Activated B cell treated with CpG ODN at 0.5 μM for 24 hours (primary cell): Measurements from ENCODE around the gene ZCWPW1. TPM values are rescaled to one million over a fixed set of nuclear protein-coding genes. Genes with fewer than 3 reads are reported as not detected.

Source experiments
- ATAC-seq: fragments of 200-7000 bp; cut with Tn5 transposase; one replicate; pipeline ENCODE4 v1.10.0; 2021; ENCODE audit warnings: low read depth, mild to moderate bottlenecking, moderate library complexity
- CTCF ChIA-PET: fragments of 350-600 bp; sonication (Branson Sonifier 250); formaldehyde crosslinking; loops from one replicate; lab custom pipeline; 2021; ENCODE audit warnings: antibody characterized with exemption; lab: Charles Lee
- POLR2A ChIA-PET: fragments of 350-600 bp; sonication (Branson Sonifier 250); formaldehyde crosslinking; loops from one replicate; lab custom pipeline; 2021; ENCODE audit warnings: antibody characterized with exemption; lab: Charles Lee
- DNase-seq: peaks from one replicate; pipeline ENCODE4 v3.0.0; 2022
- H3K27ac Mint-ChIP-seq: one replicate; pipeline ENCODE4 v1.8.0; 2020; ENCODE audit warnings: mixed read lengths
- H3K27me3 Mint-ChIP-seq: one replicate; pipeline ENCODE4 v1.8.0; 2021; ENCODE audit warnings: mixed read lengths
- H3K36me3 Mint-ChIP-seq: one replicate; pipeline ENCODE4 v1.8.0; 2021; ENCODE audit warnings: low read depth, mixed read lengths
- H3K4me1 Mint-ChIP-seq: one replicate; pipeline ENCODE4 v1.8.0; 2021; ENCODE audit warnings: mixed read lengths
- H3K4me3 Mint-ChIP-seq: one replicate; pipeline ENCODE4 v1.8.0; 2020; ENCODE audit warnings: mild to moderate bottlenecking, mixed read lengths
- H3K9me3 Mint-ChIP-seq: one replicate; pipeline ENCODE4 v1.8.0; 2020; ENCODE audit warnings: mixed read lengths
- CTCF ChIP-seq: fragments of 200-600 bp; IDR thresholded peaks from one replicate; pipeline ENCODE4 v1.8.0; 2022; ENCODE audit warnings: antibody characterized with exemption, mild to moderate bottlenecking
- intact Hi-C: fragments of 100-400 bp; cut with micrococcal nuclease; formaldehyde crosslinking; loops from one replicate; pipeline ENCODE4 v1.15.1; 2024
- total RNA-seq: library from RNA; stranded (reverse); gene quantifications from 2 replicates; pipeline ENCODE4 v1.2.3, GENCODE V29; 2022

The ZCWPW1 gene
- total RNA-seq, 1 donor from 2014 or later: 10.8 TPM

- Mint-ChIP-seq H3K4me1 (peaks cover 37% of the 10 kb centered on the region), H3K9me3 (no peaks in the 10 kb centered on the region), H3K4me3 (no peak overlapping the region), H3K27ac (no peak overlapping the region), H3K36me3 (peaks cover 49% of the 10 kb centered on the region), H3K27me3 (no peaks in the 10 kb centered on the region)
- ChIA-PET CTCF (interaction anchor here (0.8 to 3.9 kb wide), 5 partner anchors 12 to 254 kb away, joined by 3 to 33 read pairs (median 11); partner anchors contain the start of gene FBXO24), POLR2A (interaction anchor here (0.5 to 0.8 kb wide), 2 partner anchors 75 to 86 kb away, joined by 3 to 5 read pairs; no protein-coding TSS in a partner anchor)
- ATAC-seq (no peak), DNase-seq (no peak)
- TF ChIP-seq CTCF: no peak
- intact Hi-C loops: no loop called here
These were observed 42.5 kb upstream of the ZCWPW1 start for GRCh38 chr7:100471021-100471420.

- Mint-ChIP-seq H3K27ac (peak overlapping the region; percentile 46), H3K27me3 (no peaks in the 10 kb centered on the region), H3K9me3 (no peaks in the 10 kb centered on the region), H3K36me3 (peaks cover 47% of the 10 kb centered on the region), H3K4me3 (no peak overlapping the region), H3K4me1 (peaks cover 24% of the 10 kb centered on the region)
- no peak for TF ChIP-seq CTCF
- intact Hi-C loops: loop anchor here (1.0 to 2.0 kb wide), 6 partner anchors 10 to 383 kb away; partner anchors contain the start of genes NYAP1, SLC12A9 and TSC22D4
- ChIA-PET CTCF (interaction anchor here (0.7 to 3.9 kb wide), 11 partner anchors 9 to 236 kb away, joined by 3 to 33 read pairs (median 4); partner anchors contain the start of genes POP7 and TSC22D4), POLR2A (interaction anchor here (0.7 to 1.2 kb wide), 2 partner anchors 10 to 40 kb away, joined by 3 read pairs; partner anchors contain the start of gene ZCWPW1)
- ATAC-seq: peak; percentile 91
- DNase-seq: peak; percentile 81
These were observed 40.9 kb upstream of the ZCWPW1 start for GRCh38 chr7:100469227-100470044.

DNA sequence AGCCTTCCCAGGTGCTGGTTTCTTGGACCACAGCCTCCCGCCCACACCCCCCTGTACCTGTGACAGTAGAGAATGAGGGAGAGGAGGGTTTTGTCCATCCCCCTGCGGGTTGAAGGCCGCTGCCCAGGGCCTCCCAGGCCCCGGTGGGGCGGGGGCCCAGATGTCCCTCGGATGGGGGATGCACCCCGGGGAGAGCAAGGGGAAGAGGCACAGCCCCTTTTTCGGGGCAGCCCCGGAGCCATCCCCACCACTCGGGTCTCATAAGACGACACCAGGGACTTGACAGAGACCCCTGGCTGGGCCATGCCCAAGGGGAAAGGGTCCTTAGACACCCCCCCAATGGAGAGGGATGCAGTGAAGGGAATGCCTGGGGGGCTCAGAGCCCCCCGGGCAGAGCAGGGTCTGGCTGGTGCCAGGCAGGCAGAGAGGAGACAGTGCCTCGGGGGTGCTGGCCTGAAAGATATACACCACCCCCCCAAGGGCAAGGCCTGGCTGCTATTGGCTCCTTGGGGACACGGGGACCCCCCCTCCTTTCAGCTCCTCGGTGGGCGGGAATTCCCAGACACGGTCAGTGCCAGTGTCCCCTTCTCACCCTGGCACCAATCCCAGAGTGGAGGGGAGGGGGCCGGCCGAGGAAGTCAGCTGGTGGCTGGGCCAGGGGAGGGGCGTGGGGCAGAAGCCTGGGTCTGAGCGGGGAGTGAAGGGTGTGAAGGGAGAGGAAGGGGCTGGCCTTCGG, 39.3 kb upstream of the ZCWPW1 start:
- H3K4me1 Mint-ChIP-seq: peaks cover 9% of the 10 kb centered on the region
- ChIA-PET CTCF (interaction anchor here (1.7 to 3.9 kb wide), 2 partner anchors 15 to 92 kb away, joined by 8 to 33 read pairs; no protein-coding TSS in a partner anchor), POLR2A (interaction anchor here (1.4 kb wide), 1 partner anchor 12 kb away, joined by 4 read pairs; no protein-coding TSS in a partner anchor)
- DNase-seq (no peak), ATAC-seq (no peak)
- no peak for TF ChIP-seq CTCF
- H3K36me3 Mint-ChIP-seq: peaks cover 41% of the 10 kb centered on the region
- no peaks in the 10 kb centered on the region for H3K27me3 Mint-ChIP-seq
- H3K27ac Mint-ChIP-seq: no peak overlapping the region
- H3K9me3 Mint-ChIP-seq: no peaks in the 10 kb centered on the region
- intact Hi-C loops: loop anchor here (2.0 kb wide), 2 partner anchors 225 to 385 kb away; partner anchors contain the start of gene SLC12A9
- no peak overlapping the region for H3K4me3 Mint-ChIP-seq

DNA sequence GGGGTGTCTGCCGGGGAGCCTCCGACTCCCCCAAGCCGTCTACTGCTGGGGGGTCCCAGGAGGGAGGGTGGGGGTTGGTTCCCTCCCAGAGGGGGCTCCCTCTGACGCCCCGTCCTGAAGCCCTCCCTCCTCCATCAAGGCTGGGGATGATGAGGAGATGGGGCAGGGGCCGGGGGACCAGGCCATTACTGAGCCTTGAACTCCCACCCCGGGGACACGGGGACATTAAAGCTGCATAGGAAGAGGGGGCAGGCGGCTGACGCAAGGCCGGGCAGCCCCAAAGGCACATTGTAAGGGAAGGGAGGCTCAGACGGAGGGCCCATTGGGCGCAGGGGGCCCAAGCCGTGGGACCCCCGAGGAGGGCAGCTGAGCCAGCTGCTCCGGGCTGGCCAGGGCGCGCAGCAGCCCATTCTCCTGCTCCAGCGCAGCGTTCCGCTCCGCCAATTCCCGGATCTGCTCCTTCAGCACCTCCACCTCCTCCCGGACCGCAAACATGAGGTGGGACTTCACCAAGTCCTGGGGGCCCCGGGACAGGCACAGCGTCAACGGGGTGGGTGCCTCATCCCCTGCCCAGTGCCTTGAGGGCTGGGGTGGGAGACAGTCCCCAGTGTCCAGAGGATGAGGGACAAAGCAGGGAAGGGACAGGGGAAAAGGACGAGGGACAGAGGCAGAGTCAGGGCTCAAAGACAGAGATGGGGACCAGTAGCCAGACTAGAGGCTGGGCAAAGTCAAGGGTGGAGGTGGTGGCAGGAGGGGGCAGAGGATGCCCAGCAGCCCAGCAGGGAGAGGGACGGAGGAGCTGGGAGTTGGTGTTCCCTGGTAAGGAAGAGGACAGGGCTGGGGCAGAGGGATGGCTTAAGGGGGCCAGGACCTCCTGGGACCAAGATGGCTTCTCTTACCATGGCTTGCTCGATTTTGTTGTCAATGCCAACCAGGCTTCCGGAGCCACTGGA, 38.4 kb upstream of the ZCWPW1 start:
- TF ChIP-seq CTCF: no peak
- H3K27ac Mint-ChIP-seq: no peak overlapping the region
- ChIA-PET POLR2A (interaction anchor here (1.4 kb wide), 1 partner anchor 13 kb away, joined by 4 read pairs; no protein-coding TSS in a partner anchor), CTCF (interaction anchor here (2.3 kb wide), 1 partner anchor 93 kb away, joined by 10 read pairs; no protein-coding TSS in a partner anchor)
- intact Hi-C loops: no loop called here
- H3K9me3 Mint-ChIP-seq: no peaks in the 10 kb centered on the region
- ATAC-seq (no peak), DNase-seq (no peak)
- no peaks in the 10 kb centered on the region for H3K27me3 Mint-ChIP-seq
- peaks cover 6% of the 10 kb centered on the region for H3K4me1 Mint-ChIP-seq
- no peak overlapping the region for H3K4me3 Mint-ChIP-seq
- H3K36me3 Mint-ChIP-seq: peaks cover 40% of the 10 kb centered on the region
